HepG2 (cell line): ENCODE results near the gene F7. TPM values are rescaled to one million over a fixed set of nuclear protein-coding genes. Genes with fewer than 3 reads are reported as not detected.

Experiments
- BCL3 ChIP-seq: sonication (generic); formaldehyde crosslinking; IDR thresholded peaks from 2 replicates; pipeline ENCODE4 v1.5.1; 2020; ENCODE audit warnings: mild to moderate bottlenecking, missing genetic modification reagents, moderate library complexity
- CHD4 ChIP-seq: fragments of 200-600 bp; sonication (generic); IDR thresholded peaks from 2 replicates; pipeline ENCODE4 v1.7.0; 2017; ENCODE audit warnings: mild to moderate bottlenecking, low read length, borderline replicate concordance
- EED ChIP-seq: sonication (generic); formaldehyde crosslinking; IDR thresholded peaks from 2 replicates; pipeline ENCODE4 v1.5.0; 2020; ENCODE audit warnings: mild to moderate bottlenecking, missing genetic modification reagents
- HES4 ChIP-seq: sonication (generic); formaldehyde crosslinking; IDR thresholded peaks from 2 replicates; pipeline ENCODE4 v1.9.0; 2021; ENCODE audit warnings: mild to moderate bottlenecking, missing genetic modification reagents, borderline replicate concordance
- HNRNPL ChIP-seq: fragments of 200-400 bp; formaldehyde crosslinking; IDR thresholded peaks from 2 replicates; pipeline ENCODE4 v1.6.1; 2017; ENCODE audit warnings: mild to moderate bottlenecking, low read depth, low read length
- HOXA7 ChIP-seq: sonication (generic); formaldehyde crosslinking; IDR thresholded peaks from 2 replicates; pipeline ENCODE4 v1.8.1; 2022; ENCODE audit warnings: mild to moderate bottlenecking, missing genetic modification reagents, moderate library complexity
- ISL2 ChIP-seq: sonication (generic); formaldehyde crosslinking; IDR thresholded peaks from 2 replicates; pipeline ENCODE4 v1.5.0; 2020; ENCODE audit warnings: missing genetic modification reagents
- NAIF1 ChIP-seq: sonication (generic); formaldehyde crosslinking; IDR thresholded peaks from 2 replicates; pipeline ENCODE4 v1.5.0; 2020; ENCODE audit warnings: mild to moderate bottlenecking, missing genetic modification reagents, borderline replicate concordance
- NR0B2 ChIP-seq: sonication (generic); formaldehyde crosslinking; IDR thresholded peaks from 2 replicates; pipeline ENCODE4 v1.4.0; 2020; ENCODE audit warnings: mild to moderate bottlenecking, missing genetic modification reagents
- NR1H2 ChIP-seq: sonication (generic); formaldehyde crosslinking; IDR thresholded peaks from 2 replicates; pipeline ENCODE4 v1.8.1; 2022; ENCODE audit warnings: low read depth, missing genetic modification reagents, borderline replicate concordance
- ZNF18 ChIP-seq: sonication (generic); formaldehyde crosslinking; IDR thresholded peaks from 2 replicates; pipeline ENCODE4 v1.8.0; 2022; ENCODE audit warnings: mild to moderate bottlenecking, missing genetic modification reagents; ENCODE audit not compliant: insufficient replicate concordance
- ZNF646 ChIP-seq: sonication (generic); formaldehyde crosslinking; IDR thresholded peaks from 2 replicates; pipeline ENCODE4 v1.9.0; 2021; ENCODE audit warnings: mild to moderate bottlenecking, missing genetic modification reagents
- polyA plus RNA-seq, 8 experiments: library from polyadenylated mRNA; depleted of rRNA in 3 of 8; stranded (reverse) in 7 of 8; unstranded in 1 of 8; fragments of >200 nt; fragmentation: Illumina TruSeq in 4 of 8; extraction: Trizol in 4 of 8; gene quantifications; 2 replicates each; pipeline versions ENCODE4 v1.2.1 to v1.2.3, GENCODE V29; 2011 to 2016; ENCODE audit warnings: low read depth in 4 of 8, missing spikeins in 1 of 8, mixed read lengths in 1 of 8; ENCODE audit not compliant: insufficient read depth in 1 of 8
- total RNA-seq, 5 experiments: library from RNA; depleted of rRNA; stranded (reverse); fragments of >200 nt; fragmentation: Illumina TruSeq; extraction: Trizol; gene quantifications; 2 replicates each; pipeline ENCODE4 v1.2.3, GENCODE V29; 2016; ENCODE audit warnings: low read depth in 1 of 5
- TF ChIP-seq, protein P1 (sequence below): sonication (generic); formaldehyde crosslinking; IDR thresholded peaks from 2 replicates; pipeline ENCODE4 v1.5.1; 2020; ENCODE audit warnings: missing genetic modification reagents, mild to moderate bottlenecking, borderline replicate concordance

Gene F7
- total and polyA plus RNA-seq, 2 of the 13 experiments (the other 11 are each of a cell fraction or from before 2014, with no cell fraction given), result 12.6 to 26.5 TPM

GRCh38 chr13:113123226-113124201, 17.9 kb downstream of the F7 start (continued):
- TF ChIP-seq NR1H2 (CRISPR knock-in tag) (no peak), BCL3 (CRISPR knock-in tag) (no peak), ZNF646 (CRISPR knock-in tag) (no peak), HES4 (CRISPR knock-in tag) (no peak), EED (CRISPR knock-in tag) (no peak), NAIF1 (no peak), ZNF18 (CRISPR knock-in tag) (no peak), HNRNPL (no peak), NR0B2 (CRISPR knock-in tag) (0 out of 2 replicates have a peak, but pooled peaks have one; percentile 10), ISL2 (CRISPR knock-in tag) (no peak), CHD4 (no peak), HOXA7 (no peak)
- TF ChIP-seq, protein P1, sequence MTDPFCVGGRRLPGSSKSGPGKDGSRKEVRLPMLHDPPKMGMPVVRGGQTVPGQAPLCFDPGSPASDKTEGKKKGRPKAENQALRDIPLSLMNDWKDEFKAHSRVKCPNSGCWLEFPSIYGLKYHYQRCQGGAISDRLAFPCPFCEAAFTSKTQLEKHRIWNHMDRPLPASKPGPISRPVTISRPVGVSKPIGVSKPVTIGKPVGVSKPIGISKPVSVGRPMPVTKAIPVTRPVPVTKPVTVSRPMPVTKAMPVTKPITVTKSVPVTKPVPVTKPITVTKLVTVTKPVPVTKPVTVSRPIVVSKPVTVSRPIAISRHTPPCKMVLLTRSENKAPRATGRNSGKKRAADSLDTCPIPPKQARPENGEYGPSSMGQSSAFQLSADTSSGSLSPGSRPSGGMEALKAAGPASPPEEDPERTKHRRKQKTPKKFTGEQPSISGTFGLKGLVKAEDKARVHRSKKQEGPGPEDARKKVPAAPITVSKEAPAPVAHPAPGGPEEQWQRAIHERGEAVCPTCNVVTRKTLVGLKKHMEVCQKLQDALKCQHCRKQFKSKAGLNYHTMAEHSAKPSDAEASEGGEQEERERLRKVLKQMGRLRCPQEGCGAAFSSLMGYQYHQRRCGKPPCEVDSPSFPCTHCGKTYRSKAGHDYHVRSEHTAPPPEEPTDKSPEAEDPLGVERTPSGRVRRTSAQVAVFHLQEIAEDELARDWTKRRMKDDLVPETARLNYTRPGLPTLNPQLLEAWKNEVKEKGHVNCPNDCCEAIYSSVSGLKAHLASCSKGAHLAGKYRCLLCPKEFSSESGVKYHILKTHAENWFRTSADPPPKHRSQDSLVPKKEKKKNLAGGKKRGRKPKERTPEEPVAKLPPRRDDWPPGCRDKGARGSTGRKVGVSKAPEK (CRISPR knock-in tag), result 0 out of 2 replicates have a peak, but pooled peaks have one; percentile 15
